Measurements from ENCODE around the gene SELPLG. TPM values are rescaled to one million over a fixed set of nuclear protein-coding genes. Genes with fewer than 3 reads are reported as not detected.

SELPLG gene
- total RNA-seq, 1 donor from 2014 or later: 1.6 TPM

DNA sequence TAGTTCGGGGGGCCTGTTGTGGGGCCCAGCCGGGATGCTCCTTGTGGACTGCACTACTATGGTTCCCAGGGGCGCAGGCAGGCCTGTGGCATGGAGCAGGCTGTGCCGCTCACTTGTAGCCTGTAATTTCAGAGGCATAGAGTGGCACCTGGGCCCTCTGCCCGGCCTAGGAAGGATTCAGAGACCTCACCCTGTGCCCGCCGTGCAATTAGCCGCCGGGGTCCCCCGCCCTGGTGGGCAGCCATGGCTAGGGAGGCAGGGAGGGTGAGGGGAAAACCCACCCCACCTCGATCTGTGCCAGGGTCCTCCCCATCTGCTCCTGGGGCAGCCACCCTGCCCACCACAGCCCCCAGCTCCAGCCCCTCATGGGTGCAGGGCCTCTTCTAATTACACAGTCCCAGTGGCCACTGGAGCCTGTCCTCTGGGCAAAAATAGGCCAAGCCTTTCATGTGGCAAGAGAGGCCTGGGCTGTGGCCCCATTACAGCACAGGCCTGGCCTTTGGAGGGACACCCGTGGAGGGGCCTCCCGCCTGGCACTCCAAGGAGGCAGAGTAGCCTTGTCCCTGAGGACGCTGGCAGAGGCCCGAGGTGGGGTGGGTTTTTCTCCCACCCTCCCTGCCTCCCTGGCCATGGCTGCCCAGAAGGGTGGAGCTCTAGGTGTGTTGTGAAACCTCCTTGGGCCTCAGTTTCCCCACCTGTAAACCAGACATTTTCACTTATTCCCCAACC is 30.6 kb downstream of the SELPLG start:
- H3K4me1 Mint-ChIP-seq (ENCODE audit: unreplicated experiment): peaks cover 4% of the 10 kb centered on the region
- H3K27ac Mint-ChIP-seq (ENCODE audit: unreplicated experiment): peak overlapping the region; percentile 72
- H3K9me3 Mint-ChIP-seq (ENCODE audit: unreplicated experiment): no peaks in the 10 kb centered on the region
- peaks cover 7% of the 10 kb centered on the region for H3K27me3 Mint-ChIP-seq (ENCODE audit: unreplicated experiment)
- no peaks in the 10 kb centered on the region for H3K36me3 Mint-ChIP-seq (ENCODE audit: low read depth, unreplicated experiment)
- TF ChIP-seq, protein P1, sequence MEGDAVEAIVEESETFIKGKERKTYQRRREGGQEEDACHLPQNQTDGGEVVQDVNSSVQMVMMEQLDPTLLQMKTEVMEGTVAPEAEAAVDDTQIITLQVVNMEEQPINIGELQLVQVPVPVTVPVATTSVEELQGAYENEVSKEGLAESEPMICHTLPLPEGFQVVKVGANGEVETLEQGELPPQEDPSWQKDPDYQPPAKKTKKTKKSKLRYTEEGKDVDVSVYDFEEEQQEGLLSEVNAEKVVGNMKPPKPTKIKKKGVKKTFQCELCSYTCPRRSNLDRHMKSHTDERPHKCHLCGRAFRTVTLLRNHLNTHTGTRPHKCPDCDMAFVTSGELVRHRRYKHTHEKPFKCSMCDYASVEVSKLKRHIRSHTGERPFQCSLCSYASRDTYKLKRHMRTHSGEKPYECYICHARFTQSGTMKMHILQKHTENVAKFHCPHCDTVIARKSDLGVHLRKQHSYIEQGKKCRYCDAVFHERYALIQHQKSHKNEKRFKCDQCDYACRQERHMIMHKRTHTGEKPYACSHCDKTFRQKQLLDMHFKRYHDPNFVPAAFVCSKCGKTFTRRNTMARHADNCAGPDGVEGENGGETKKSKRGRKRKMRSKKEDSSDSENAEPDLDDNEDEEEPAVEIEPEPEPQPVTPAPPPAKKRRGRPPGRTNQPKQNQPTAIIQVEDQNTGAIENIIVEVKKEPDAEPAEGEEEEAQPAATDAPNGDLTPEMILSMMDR (IDR thresholded peaks at IDR 0.05; ENCODE audit: unreplicated experiment): no peak
- H3K4me3 Mint-ChIP-seq (ENCODE audit: unreplicated experiment): no peak overlapping the region
- no peak for DNase-seq (ENCODE audit: low spot score)

GRCh38 chr12:108602209-108602705 is 31.4 kb downstream of the SELPLG start:
- H3K27ac Mint-ChIP-seq (ENCODE audit: unreplicated experiment): no peak overlapping the region
- H3K4me1 Mint-ChIP-seq (ENCODE audit: unreplicated experiment): peaks cover 4% of the 10 kb centered on the region
- no peak for DNase-seq (ENCODE audit: low spot score)
- H3K36me3 Mint-ChIP-seq (ENCODE audit: low read depth, unreplicated experiment): no peaks in the 10 kb centered on the region
- TF ChIP-seq, protein P1 (IDR thresholded peaks at IDR 0.05; ENCODE audit: unreplicated experiment): no peak
- peaks cover 8% of the 10 kb centered on the region for H3K27me3 Mint-ChIP-seq (ENCODE audit: unreplicated experiment)
- no peak overlapping the region for H3K4me3 Mint-ChIP-seq (ENCODE audit: unreplicated experiment)
- no peaks in the 10 kb centered on the region for H3K9me3 Mint-ChIP-seq (ENCODE audit: unreplicated experiment)

GRCh38 chr12:108600702-108601007 is 33.0 kb downstream of the SELPLG start:
- Mint-ChIP-seq H3K27ac (ENCODE audit: unreplicated experiment) (no peak overlapping the region), H3K4me1 (ENCODE audit: unreplicated experiment) (peaks cover 4% of the 10 kb centered on the region), H3K4me3 (ENCODE audit: unreplicated experiment) (no peak overlapping the region), H3K27me3 (ENCODE audit: unreplicated experiment) (peaks cover 8% of the 10 kb centered on the region), H3K9me3 (ENCODE audit: unreplicated experiment) (no peaks in the 10 kb centered on the region), H3K36me3 (ENCODE audit: low read depth, unreplicated experiment) (no peaks in the 10 kb centered on the region)
- TF ChIP-seq, protein P1 (IDR thresholded peaks at IDR 0.05; ENCODE audit: unreplicated experiment): no peak
- no peak for DNase-seq (ENCODE audit: low spot score)

- Mint-ChIP-seq H3K9me3 (ENCODE audit: unreplicated experiment) (no peaks in the 10 kb centered on the region), H3K4me3 (ENCODE audit: unreplicated experiment) (no peak overlapping the region), H3K36me3 (ENCODE audit: low read depth, unreplicated experiment) (no peaks in the 10 kb centered on the region), H3K4me1 (ENCODE audit: unreplicated experiment) (peaks cover 4% of the 10 kb centered on the region), H3K27ac (ENCODE audit: unreplicated experiment) (no peak overlapping the region), H3K27me3 (ENCODE audit: unreplicated experiment) (peaks cover 5% of the 10 kb centered on the region)
- TF ChIP-seq, protein P1 (IDR thresholded peaks at IDR 0.05; ENCODE audit: unreplicated experiment): no peak
- DNase-seq (ENCODE audit: low spot score): no peak
Observed at GRCh38 chr12:108599948-108600701, 33.6 kb downstream of the SELPLG start.

- no peaks in the 10 kb centered on the region for H3K9me3 Mint-ChIP-seq (ENCODE audit: unreplicated experiment)
- H3K4me1 Mint-ChIP-seq (ENCODE audit: unreplicated experiment): no peaks in the 10 kb centered on the region
- H3K27ac Mint-ChIP-seq (ENCODE audit: unreplicated experiment): no peak overlapping the region
- no peak for DNase-seq (ENCODE audit: low spot score)
- no peak overlapping the region for H3K4me3 Mint-ChIP-seq (ENCODE audit: unreplicated experiment)
- TF ChIP-seq, protein P1 (IDR thresholded peaks at IDR 0.05; ENCODE audit: unreplicated experiment): no peak
- H3K27me3 Mint-ChIP-seq (ENCODE audit: unreplicated experiment): peaks cover 4% of the 10 kb centered on the region
- H3K36me3 Mint-ChIP-seq (ENCODE audit: low read depth, unreplicated experiment): no peaks in the 10 kb centered on the region
Observed at GRCh38 chr12:108599541-108599940, 34.2 kb downstream of the SELPLG start.

Measured in endothelial cell (in vitro differentiated cells).